HG02759 (cell line): ENCODE measurements around the gene SMYD3.

Source experiments
- ATAC-seq: cut with Tn5 transposase; IDR thresholded peaks from one replicate; pipeline ENCODE4 v1.9.1; 2021; ENCODE audit warnings: mild to moderate bottlenecking, moderate library complexity; ENCODE audit not compliant: unreplicated experiment

Gene SMYD3

GRCh38 chr1:246122071-246122470 lies 385.0 kb downstream of the SMYD3 start:
- no peak for ATAC-seq

- ATAC-seq: no peak
Measured at GRCh38 chr1:246121533-246121932, 385.5 kb downstream of the SMYD3 start.

GRCh38 chr1:246117066-246117791 lies 389.9 kb downstream of the SMYD3 start:
- peak; percentile 90 for ATAC-seq

GRCh38 chr1:246114369-246114768 lies 392.7 kb downstream of the SMYD3 start:
- ATAC-seq: no peak

DNA sequence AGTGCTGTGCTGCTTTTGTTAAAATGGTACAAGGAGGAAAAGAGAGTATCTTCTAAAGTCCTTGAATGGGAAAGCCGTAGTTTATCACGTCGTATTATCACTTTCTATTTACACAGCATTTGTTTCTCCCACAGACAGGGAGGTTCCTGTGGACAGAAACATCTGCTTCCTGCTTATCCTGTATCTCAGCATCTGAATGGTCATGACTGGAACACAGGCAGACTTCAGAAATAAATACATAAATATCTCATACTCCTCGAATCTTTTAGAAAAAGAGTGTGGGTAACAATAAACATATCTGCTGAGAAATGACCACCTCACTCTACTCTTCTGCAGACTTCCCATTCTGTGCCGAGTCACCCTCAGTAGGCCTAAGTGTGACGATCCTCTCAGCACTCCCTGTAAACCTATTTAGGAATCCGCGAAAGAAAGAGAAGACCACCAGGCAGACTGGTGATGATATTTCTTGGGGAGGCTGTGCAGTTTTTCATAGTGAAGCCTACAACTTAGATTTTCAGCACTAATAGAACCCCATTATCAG lies 393.5 kb downstream of the SMYD3 start:
- ATAC-seq: no peak

GRCh38 chr1:246111570-246111969 lies 395.5 kb downstream of the SMYD3 start:
- ATAC-seq: no peak

DNA sequence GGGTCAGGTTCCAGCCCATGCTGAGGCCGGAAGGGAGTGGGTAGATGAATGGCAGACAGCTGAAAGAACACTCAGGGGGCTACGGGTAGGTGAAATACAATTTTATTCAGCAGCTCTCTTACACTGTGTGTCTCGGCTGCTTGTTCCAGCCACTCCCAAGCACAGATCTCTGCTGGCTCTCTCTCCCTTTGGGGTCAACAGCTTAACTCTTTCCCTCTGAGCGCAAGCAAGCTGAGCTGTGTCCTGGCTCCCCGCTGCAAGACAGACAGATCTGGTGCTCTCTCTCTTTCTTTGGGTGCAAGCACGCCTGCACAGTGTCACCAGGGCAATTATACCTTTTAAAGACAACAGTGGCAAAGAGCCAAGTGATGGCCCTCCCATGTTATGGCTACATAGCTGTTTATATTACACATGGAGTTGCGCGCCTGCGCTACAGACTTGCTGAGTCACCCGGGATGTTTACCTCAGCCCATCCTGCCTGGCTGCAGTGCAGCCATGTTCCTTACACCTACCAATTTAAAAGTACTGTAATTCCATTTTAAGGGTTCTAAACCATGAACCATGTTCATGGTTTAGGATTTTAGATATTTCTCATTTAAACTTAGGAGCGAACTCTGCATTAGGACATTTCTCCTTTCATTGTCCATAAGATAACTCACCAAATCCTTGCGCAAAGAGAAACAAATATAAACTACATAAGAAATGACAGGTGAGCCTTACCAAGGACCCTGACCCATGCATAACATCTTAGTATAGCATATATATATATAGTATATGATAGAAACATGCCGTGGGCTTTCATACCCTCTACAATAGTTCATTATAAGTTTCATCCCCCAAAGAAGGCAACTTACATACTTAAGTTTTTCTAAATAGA lies 396.5 kb downstream of the SMYD3 start:
- no peak for ATAC-seq

DNA sequence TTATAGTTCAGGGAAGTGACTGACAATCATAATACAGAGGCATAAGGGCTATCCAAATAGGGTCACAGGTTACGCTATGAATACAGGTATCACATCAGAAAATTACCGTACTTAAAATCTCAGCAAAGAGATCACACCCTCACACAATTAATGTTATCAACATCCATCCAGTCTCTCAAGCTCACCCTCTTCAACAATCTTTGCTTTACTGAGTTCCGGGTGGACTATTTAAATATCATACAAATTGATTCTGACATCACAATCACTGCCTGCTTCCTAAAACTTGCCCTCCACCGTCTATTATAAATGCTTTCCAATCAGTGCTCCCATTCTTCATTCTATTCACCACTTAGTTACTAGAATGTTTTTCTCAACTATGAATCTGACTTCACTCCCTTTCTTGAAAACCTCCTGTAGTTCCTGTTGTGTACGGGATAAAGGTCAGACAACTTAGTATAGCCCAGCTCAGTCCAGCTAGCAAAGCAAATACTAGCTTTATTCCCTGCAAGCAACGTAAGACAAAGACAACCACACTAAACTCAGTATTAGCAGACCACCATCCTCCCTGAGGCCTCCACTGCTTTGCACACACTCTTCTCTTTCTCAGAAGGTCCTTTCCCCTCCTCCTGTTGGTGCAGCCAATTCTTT lies 398.7 kb downstream of the SMYD3 start:
- no peak for ATAC-seq

GRCh38 chr1:246107516-246108277 lies 399.4 kb downstream of the SMYD3 start:
- ATAC-seq: no peak

DNA sequence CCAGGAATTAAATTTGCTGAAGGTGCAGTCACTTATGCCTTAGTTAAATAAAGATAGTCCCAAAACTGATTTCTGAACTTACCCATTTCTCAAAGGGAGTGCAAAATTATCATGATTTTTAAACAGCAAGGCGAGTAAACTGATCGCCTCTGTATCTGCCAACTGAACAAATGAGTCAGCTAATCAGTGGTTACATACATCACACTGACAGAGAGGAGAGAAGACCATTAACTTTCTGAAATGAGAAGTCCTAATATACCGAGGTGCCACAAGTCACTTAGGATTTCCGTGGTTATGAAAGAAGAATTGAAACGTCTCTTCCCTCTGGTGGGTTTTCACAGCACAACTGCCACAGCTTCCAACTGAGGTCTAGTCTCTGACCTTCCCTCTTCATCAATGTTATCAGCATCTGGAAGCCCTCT lies 400.7 kb downstream of the SMYD3 start:
- ATAC-seq: no peak

- ATAC-seq: no peak
Measured at GRCh38 chr1:246104927-246105326, 402.2 kb downstream of the SMYD3 start.

DNA sequence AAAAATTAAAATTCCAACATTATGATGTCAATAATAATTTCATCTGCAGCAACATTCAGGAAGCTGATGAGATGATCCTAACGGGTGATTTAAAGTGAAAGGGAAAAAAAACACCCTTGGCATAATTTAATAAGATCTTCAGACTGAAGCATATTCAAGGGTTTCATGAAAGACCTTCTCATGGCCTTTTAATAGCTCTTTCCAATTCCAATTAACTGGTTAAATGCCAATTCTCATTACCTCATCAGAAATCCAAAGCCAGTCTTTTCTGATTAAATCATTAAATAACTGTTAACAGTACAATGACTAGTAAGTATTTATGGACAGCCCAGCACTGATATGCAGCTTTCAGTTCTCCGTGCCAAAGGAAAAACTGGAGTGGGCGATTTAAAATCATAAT lies 407.5 kb downstream of the SMYD3 start:
- ATAC-seq: no peak

GRCh38 chr1:246096356-246096755 lies 410.7 kb downstream of the SMYD3 start:
- no peak for ATAC-seq

DNA sequence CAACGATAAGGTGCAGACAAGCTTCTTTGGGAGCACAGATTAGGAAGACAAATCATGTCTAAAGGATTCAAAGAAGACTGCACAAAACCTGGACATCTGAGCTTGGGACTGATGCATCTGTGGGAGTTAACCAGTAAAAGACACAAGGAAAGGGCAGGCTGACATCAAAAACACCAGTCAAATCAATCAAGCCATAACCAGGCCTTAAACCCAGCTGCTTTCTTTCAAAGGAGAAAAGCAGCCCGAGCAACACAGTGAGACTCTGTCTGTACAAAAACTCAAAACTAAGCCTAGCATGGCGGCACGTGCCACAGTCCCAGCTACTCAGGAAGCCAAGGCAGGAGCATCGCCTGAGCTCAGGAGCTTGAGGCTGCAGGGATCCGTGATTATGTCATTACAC lies 411.6 kb downstream of the SMYD3 start:
- no peak for ATAC-seq

GRCh38 chr1:246093230-246093629 lies 413.8 kb downstream of the SMYD3 start:
- no peak for ATAC-seq

DNA sequence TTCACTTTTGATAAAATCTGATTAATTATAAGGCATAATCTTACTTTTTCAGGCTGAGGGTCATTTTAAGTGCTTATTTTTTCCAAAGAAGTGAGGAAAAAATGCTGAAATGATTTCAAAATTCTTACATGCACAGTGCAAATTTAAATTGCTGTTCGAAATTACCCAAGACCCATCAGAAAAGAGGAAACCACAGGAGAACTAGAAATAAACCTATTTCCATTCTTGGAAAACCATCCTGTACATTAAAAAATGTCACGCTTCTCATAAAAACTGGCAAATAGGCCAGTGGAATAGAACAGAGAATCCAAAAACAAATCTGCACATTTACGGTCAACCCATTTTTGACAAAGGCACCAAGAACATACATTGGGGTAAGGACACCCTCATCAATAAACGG lies 414.9 kb downstream of the SMYD3 start:
- no peak for ATAC-seq

GRCh38 chr1:246091477-246091876 lies 415.6 kb downstream of the SMYD3 start:
- no peak for ATAC-seq

GRCh38 chr1:246086191-246086590 lies 420.9 kb downstream of the SMYD3 start:
- ATAC-seq: no peak

GRCh38 chr1:246083416-246083815 lies 423.7 kb downstream of the SMYD3 start:
- no peak for ATAC-seq

DNA sequence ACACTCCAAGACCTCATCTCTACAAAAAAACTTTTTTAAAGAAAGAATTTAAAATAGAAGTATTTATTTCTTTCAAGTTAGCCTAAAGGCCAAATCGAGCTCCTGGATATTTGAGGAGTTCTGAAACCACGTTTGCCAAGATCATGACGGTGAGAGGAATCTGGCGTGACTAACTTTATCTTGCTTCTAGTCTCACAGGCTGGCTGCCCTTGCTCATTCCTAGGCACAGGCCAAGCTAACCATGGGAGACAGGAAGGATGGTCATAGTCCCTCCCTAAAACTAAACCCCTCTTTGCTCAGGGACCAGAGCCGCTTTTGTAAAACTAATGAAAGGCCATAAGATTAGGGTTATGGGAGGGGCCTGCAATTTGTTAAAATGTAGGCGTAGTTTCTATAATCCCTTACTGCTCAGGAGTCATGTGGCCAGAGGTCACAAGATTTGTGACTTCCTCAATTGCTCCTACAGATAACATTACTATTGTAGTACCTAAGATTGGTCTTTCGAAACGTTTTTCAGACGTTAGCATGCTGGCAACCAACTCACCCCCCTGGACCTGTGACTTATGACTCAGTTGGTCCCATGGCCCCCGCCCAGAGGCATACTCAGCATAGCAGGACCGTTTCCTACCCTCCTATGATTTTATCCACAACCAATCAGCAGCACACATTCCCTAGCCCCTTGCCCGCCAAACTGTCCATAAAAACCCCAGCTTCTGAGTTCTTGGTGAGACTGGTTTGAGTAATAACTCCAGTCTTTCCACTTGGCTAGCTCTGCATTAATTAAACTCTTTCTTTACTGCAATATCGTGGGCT lies 425.0 kb downstream of the SMYD3 start:
- ATAC-seq: no peak
